Mesothelial cell of epicardium (in vitro differentiated cells): ENCODE results near the gene NT5M. TPM values are rescaled to one million over a fixed set of nuclear protein-coding genes. Genes with fewer than 3 reads are reported as not detected.
"Not testable (repeated sequence)": the region's sequence is repeated elsewhere in the genome, so short reads cannot be mapped to it uniquely, and the experiment has no call there.

Experiments
- DNase-seq, 2 experiments: peaks; one replicate each; pipeline ENCODE4 v3.0.0; 2021; ENCODE audit warnings: low spot score in 2 of 2; ENCODE audit not compliant: unreplicated experiment in 2 of 2
- H3K27ac Mint-ChIP-seq: 2 replicates; pipeline ENCODE4 v1.8.0; 2021; ENCODE audit warnings: mixed read lengths
- H3K27me3 Mint-ChIP-seq: 2 replicates; pipeline ENCODE4 v1.8.0; 2021; ENCODE audit warnings: low read depth, mixed read lengths
- H3K36me3 Mint-ChIP-seq: 2 replicates; pipeline ENCODE4 v1.8.0; 2021; ENCODE audit warnings: mixed read lengths
- H3K4me1 Mint-ChIP-seq: 2 replicates; pipeline ENCODE4 v1.8.0; 2021; ENCODE audit warnings: mixed read lengths
- H3K4me3 Mint-ChIP-seq: 2 replicates; pipeline ENCODE4 v1.8.0; 2021; ENCODE audit warnings: mild to moderate bottlenecking, moderate library complexity, mixed read lengths
- H3K9me3 Mint-ChIP-seq: 2 replicates; pipeline ENCODE4 v1.8.0; 2021; ENCODE audit warnings: mixed read lengths
- total RNA-seq: library from RNA; stranded (reverse); gene quantifications from 3 replicates; pipeline ENCODE4 v1.2.1, GENCODE V29; 2021
- TF ChIP-seq, protein P1 (sequence below): fragments of 200-600 bp; sonication (generic); IDR thresholded peaks from one replicate; pipeline ENCODE4 v1.5.0; 2021; ENCODE audit warnings: antibody characterized with exemption; ENCODE audit not compliant: unreplicated experiment

NT5M gene
- total RNA-seq, 1 donor from 2014 or later = 4.6 TPM

DNA sequence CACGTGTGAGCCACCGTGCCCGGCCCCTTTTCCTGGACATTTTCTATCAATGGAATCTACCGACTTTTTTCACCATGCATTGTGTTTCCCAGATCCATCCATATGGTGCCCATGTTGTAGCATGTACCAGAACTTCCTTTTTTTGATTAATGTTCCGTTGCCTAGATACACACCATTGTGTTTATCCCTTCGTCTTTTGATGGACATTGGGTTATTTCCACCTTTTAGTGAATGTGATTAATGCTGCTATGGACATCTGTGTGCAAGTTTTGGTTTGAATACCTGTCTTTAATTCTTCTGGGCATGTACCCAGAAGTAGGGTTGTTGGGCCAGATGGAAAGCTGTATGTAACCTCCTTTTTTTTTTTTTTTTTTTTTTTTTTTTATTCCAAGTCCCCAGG lies 79.8 kb downstream of the NT5M start:
- H3K27me3 Mint-ChIP-seq = peaks cover 16% of the 10 kb centered on the region
- DNase-seq = no peak
- TF ChIP-seq, protein P1, sequence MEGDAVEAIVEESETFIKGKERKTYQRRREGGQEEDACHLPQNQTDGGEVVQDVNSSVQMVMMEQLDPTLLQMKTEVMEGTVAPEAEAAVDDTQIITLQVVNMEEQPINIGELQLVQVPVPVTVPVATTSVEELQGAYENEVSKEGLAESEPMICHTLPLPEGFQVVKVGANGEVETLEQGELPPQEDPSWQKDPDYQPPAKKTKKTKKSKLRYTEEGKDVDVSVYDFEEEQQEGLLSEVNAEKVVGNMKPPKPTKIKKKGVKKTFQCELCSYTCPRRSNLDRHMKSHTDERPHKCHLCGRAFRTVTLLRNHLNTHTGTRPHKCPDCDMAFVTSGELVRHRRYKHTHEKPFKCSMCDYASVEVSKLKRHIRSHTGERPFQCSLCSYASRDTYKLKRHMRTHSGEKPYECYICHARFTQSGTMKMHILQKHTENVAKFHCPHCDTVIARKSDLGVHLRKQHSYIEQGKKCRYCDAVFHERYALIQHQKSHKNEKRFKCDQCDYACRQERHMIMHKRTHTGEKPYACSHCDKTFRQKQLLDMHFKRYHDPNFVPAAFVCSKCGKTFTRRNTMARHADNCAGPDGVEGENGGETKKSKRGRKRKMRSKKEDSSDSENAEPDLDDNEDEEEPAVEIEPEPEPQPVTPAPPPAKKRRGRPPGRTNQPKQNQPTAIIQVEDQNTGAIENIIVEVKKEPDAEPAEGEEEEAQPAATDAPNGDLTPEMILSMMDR = no peak
- H3K4me1 Mint-ChIP-seq = no peaks in the 10 kb centered on the region
- no peak overlapping the region for H3K27ac Mint-ChIP-seq
- H3K4me3 Mint-ChIP-seq = no peak overlapping the region
- H3K36me3 Mint-ChIP-seq = no peaks in the 10 kb centered on the region
- no peaks in the 10 kb centered on the region for H3K9me3 Mint-ChIP-seq

DNA sequence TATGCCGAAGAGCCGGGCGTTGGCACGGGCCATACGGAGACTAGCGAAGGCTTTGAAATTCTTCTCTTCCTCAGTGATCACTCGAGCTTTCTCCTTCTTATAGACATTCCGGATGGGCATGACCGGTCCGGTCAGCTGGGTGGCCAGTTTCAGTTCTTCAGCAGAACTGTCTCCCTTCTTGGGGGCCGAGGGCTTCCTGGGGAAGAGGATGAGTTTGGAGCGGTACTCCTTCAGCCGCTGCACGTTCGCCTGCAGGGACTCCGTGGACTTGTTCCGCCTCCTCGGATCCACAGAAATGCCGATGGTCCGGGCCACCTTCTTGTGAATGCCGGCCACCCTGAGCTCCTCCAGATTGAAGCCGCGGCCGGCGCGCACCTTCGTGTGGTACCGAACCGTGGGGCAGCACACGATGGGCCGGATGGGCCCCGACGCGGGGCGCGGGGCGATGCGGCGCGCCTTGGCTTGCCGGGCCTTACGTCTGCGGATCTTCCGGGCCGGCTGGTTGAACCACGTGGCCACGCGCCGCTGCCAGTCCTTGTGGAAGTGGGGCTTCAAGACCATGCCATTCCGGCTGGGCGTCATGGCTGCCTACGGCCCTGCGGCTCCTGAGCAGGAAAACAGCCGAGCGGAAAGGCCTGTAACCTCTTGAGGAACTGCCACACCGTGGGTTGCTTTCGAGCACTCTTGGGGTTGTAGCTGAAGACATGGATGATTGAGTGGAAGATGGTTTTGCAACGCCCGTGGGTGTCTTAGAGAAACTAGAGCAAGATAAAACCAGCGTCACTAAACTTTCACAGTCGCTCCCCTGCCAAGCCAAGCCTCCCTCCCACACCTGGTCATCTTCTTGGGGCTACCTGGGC lies 80.5 kb downstream of the NT5M start:
- DNase-seq, H3K4me3 Mint-ChIP-seq, H3K27ac Mint-ChIP-seq, H3K4me1 Mint-ChIP-seq, H3K36me3 Mint-ChIP-seq, H3K9me3 Mint-ChIP-seq: not testable (repeated sequence)
- H3K27me3 Mint-ChIP-seq = peaks cover 16% of the 10 kb centered on the region

- Mint-ChIP-seq H3K9me3 (no peaks in the 10 kb centered on the region), H3K4me3 (no peak overlapping the region), H3K27ac (no peak overlapping the region), H3K36me3 (no peaks in the 10 kb centered on the region), H3K27me3 (peaks cover 16% of the 10 kb centered on the region), H3K4me1 (no peaks in the 10 kb centered on the region)
- TF ChIP-seq, protein P1 = no peak
- no peak for DNase-seq
Observed at GRCh38 chr17:17384291-17384615, 81.1 kb downstream of the NT5M start.

DNA sequence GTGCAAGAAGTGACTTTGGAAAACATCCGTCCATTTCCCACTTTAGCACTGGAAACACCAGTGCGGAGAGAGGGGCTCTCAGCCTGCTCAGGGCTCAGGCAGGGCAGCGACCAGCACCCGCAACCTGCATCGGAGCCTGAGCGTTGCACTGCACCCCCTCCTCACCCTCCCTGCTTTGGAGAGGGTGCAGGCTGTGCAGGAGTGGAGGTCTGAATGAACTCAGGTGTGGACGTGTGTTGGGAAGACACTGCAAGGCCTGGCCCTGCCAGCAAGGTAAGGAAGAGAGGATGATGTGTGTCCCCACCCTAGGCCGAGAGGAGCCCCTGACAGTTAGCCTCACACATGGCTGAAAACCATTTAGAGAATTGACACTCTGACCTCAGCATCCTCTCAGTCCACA lies 81.8 kb downstream of the NT5M start:
- TF ChIP-seq, protein P1 = no peak
- Mint-ChIP-seq H3K9me3 (no peaks in the 10 kb centered on the region), H3K36me3 (no peaks in the 10 kb centered on the region), H3K4me1 (no peaks in the 10 kb centered on the region), H3K4me3 (no peak overlapping the region), H3K27ac (no peak overlapping the region), H3K27me3 (peaks cover 14% of the 10 kb centered on the region)
- DNase-seq = no peak

DNA sequence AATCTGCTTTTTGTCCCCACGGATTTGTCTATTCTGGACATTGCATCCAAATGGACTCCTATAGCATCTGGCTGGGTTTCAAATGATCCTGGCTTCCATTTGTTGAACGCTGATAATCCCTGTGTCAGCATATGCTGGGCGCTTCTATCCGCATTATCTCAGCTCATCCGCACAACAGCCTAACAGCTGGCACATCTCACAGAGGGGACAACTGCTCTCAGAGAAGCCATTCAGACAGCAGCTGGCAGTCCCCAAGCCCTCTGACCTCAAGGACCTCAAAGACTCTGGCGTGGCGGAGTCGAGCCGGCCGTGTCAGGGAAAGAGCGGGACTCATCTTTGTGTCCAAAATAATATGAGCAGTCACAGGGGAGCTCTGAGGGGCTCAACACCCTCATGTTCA lies 82.3 kb downstream of the NT5M start:
- Mint-ChIP-seq H3K4me1 (no peaks in the 10 kb centered on the region), H3K27ac (no peak overlapping the region), H3K4me3 (no peak overlapping the region), H3K36me3 (no peaks in the 10 kb centered on the region), H3K9me3 (no peaks in the 10 kb centered on the region), H3K27me3 (peaks cover 11% of the 10 kb centered on the region)
- DNase-seq = no peak
- TF ChIP-seq, protein P1 = no peak

GRCh38 chr17:17386094-17386800 lies 83.1 kb downstream of the NT5M start:
- H3K27ac Mint-ChIP-seq = no peak overlapping the region
- H3K9me3 Mint-ChIP-seq = no peaks in the 10 kb centered on the region
- H3K27me3 Mint-ChIP-seq = peaks cover 6% of the 10 kb centered on the region
- TF ChIP-seq, protein P1 = no peak
- H3K4me3 Mint-ChIP-seq = no peak overlapping the region
- DNase-seq = no peak
- no peaks in the 10 kb centered on the region for H3K36me3 Mint-ChIP-seq
- no peaks in the 10 kb centered on the region for H3K4me1 Mint-ChIP-seq
